HG03575 (cell line): ENCODE results near the gene YPEL2.

Source experiments
- ATAC-seq: cut with Tn5 transposase; IDR thresholded peaks from one replicate; pipeline ENCODE4 v1.9.1; 2021; ENCODE audit not compliant: unreplicated experiment, insufficient number of reproducible peaks, low FRiP score; ENCODE audit errors: extremely low read depth

Gene YPEL2

DNA sequence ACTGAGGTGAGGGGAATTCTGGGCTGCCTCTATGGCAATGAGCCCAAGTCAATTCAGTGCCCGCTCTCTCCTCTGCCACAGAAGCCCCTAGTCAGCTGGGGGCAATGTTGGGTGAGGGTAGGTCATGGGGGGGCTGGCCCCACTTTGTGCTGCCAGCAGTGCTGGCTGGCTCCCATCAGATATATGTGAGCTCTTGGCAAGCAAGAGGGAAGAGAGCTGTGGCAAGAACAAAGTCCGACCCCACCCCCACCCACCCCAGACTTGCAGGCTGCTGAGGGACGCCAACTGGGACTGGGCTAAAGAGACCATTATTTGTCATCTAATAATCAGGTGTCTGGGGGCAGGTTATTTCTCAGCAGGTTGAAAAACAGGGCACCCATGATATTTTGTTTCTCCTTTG, 89.4 kb downstream of the YPEL2 start:
- no peak for ATAC-seq

DNA sequence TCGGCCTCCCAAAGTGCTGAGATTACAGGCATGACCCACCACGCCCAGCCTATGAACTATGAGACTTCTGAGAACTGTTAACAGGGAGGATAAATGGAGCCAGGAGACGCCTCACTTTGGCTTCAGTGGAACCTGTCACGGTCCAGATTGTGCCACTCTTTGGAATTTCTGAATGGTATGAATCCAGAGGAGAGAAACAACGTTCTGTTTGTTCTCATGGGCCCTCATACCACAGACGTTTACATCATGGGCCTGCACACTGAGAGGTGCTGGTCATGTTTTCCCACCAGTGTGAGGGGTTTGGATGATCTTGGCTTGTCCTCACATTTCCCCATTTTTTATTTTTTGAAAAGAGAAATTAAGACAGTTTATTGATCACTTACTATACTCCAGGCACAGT, 90.3 kb downstream of the YPEL2 start:
- no peak for ATAC-seq

DNA sequence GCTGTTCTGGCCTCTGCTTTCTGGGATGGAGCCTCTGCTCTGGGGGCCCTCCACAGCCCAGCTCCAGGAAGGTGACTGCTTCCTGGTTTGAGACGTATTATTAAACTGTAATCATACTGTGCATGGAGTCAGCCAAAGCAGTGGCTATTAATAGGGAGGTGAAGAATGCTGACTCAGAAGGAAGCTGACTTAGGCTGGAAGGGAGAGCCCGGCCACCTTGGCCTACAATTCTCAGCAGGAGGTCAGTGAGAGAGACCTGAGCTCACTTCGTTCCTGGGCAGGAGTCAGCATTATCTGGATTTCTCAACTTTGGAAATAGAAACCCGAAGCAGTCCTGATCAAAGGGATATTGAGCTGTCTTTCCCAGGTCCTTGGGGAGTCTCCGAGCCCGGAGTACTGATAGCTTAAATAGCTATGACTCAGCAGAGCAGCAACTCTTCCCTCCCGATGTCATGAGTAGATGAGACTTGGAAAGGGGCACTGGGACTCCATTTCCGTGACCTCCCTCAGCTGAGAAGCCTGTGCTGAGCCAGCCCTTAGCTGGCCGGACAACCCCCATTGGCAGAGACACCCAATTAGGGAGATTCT, 91.8 kb downstream of the YPEL2 start:
- ATAC-seq = no peak

DNA sequence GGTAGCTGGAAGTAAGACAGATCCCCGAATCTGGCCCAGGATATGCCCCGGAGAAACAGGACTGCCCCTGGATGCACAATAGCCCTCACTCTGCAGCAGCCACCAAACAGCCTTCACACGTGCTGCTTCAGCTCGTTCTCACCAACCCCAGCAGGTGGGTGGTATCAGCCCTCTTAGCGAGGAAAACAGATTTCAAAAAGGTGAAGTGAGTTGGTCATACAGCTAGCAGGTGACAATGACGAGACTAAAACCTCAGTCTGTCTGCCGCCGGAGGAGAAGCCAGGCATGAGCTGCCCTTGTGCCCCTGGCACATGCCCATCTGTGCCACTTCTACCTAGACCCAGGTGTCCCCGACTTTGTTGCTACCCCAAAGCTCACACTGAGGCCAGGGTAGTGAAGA, 92.4 kb downstream of the YPEL2 start:
- no peak for ATAC-seq

DNA sequence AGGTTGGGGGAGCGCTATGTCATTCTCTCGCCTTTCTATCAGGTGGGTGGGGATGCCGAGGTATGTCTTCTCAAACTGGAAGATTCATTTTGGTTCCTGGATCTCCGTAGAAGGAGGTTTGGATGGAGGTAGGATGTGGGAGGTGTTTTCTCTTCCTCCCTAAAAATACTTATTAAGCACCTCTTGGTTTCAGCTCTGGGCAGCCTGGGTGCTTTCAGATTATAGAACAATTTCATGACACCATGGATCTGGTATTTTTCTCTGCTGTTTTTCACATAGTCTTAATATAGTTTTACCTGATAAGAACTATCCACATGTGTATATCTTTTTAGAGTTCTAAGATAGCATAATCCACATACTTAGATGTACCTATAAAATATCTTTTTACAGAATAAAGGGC, 92.9 kb downstream of the YPEL2 start:
- ATAC-seq = no peak

DNA sequence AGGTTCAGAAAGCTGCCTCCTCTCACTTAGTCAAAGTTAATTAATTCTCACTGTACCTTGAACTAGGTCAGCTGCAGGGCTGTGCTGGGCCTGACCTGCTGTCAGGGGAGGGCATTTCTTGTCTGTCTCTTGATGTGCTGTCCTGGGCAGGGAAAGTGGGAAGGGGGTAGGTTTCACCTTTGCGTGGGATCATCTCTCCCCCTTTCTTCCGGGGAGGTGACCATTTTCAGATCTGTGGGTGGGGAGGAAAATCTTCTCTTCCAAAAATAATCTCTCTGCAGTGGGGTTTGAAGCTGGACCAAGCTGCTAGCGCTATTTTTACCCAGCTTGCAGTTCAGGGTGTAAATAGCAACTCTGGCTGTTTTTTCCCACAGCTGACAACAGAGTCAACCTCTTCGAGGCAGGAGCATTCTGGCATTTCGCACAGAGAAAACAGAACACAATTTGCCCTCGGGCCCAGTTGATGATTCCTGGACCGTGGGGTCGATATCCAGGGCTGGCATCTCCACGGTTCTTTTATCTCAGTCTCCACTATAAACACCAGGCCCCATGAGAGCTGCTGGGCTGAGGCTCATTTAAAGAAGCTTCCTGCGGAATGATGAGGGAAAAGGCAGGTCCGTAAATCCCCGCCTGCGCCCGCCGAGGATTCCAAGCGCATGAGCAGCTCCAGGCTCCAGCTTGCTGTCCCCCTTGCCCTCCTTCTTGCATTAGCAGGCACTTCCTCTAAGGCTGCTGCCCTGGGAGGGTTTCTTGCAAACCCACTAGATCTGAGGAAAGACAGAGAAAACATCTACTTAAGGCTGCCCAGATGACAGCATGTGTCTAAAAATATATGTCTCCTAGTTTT, 93.9 kb downstream of the YPEL2 start:
- ATAC-seq = no peak

DNA sequence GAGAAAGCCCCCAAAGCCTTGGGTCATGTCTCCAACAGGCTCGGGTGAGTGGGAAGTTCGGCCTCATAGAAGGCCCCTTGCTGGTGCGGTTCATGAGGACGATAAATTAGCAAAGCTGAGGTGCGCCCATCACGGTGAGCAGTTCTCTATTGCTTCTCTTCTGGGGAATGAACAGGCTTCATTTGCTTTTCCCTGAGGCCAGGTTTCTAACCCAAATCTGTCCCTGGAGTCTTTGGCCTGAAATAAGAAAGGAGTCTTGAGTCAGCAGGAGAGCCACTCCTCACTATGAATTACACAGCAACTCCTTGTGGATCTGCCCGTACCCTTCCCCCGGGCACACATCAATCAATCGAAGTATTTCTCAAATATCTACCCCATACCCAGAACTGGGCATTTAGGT, 94.6 kb downstream of the YPEL2 start:
- ATAC-seq = no peak

DNA sequence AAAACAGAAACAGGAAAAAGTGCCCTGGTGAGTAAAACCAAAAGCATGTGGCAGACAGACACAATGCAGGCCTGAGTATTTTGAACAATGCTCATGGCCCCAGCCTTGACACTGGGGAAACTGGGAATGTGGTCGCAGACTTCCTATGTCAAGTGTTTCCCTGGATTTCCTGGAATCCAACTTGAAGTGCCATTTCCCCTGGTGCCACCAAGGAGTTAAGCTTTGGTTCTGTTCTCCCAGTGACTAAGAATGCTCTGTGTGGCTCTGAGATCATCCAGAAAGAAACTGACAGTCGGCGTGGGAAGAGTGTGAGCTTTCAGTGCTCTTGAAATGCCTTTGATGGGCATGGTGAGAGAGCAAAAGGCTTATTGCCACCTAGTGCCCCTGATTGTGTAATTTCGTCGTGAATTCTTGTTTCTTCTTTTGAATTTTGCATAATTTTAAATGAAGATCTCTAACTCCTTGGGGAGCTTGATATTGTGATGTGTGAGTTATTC, 96.0 kb downstream of the YPEL2 start:
- ATAC-seq = no peak

DNA sequence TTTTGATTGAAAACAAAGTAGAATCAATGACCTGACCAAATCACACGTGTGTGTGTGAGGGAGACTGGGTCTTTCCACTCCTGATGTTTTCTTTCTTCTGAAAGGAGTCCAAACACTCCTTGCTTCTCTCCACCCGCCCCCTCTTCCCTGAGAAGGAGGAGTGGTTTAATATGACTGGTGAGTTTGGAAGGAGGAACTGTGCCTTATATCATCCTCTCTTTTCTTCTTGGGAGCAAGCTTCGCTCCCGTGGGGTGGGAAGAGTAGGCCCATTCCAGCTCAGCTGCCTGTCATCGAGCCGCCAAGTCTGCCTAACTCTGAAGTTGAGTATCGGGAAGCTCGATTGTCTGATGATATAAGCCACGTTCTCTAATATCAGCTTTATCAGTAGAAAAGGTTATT, 96.5 kb downstream of the YPEL2 start:
- ATAC-seq = no peak

DNA sequence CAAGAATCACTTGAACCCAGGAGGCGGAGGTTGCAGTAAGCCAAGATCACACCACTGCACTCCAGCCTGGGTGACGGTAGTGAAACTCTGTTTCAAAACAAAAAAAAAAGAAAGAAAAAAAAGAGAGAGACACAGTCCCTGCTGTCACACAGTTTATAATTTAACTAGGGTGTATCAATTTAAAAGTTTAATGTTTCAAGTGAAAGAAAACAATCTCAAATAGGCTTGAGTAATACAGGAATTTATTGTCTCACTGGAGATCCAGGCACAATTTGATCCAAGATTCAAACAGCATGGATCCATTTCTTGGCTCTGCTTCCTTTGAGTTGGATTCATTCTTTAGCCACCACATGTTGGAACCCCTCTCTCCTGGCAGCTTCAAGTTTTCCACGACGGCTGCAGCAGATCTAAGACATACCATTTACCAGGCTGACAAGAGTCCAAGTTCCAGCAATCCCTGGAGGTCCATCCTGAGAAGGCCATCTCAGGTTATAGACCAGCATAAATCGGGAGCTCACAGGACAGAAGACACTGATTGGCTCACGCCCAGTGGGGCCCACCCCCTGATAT, 97.5 kb downstream of the YPEL2 start:
- ATAC-seq = no peak

DNA sequence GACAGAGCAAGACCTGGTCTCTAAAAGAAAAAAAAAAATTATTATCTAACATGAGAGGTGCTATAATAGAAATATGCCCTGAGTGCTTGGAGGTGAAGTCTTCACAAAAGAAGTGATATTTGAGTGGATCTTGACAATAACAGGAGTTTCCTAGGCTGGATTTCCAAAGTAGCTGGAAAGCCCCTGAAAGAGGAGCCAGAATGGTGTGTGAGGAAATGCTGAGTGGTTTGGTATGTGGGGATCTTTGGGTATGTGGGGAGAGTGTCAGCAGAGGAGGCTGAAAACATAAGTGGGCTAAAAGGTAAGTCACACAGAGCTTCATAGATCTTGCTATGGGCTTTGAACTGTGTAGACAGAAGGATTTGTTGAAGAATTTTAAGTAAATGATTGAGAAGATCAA, 100.1 kb downstream of the YPEL2 start:
- no peak for ATAC-seq

DNA sequence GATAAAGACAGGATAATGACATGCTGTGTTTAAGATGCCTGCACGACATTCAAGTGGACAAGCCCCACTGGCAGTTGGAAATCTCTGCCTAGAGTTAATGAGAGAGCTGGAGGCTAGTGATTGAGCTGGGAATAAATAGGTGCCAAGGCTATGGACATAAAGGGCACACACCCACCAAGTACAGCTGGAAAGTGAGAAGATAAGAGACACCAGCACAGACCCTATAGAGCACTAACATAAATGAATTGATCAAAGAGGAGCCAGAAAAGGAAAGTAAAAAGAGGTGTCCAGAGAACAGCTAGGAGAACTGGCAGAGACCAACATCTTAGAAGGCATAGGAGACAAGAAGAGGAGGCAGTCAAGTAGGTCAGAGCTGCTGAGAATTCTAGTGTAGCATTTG, 101.2 kb downstream of the YPEL2 start:
- ATAC-seq = no peak

DNA sequence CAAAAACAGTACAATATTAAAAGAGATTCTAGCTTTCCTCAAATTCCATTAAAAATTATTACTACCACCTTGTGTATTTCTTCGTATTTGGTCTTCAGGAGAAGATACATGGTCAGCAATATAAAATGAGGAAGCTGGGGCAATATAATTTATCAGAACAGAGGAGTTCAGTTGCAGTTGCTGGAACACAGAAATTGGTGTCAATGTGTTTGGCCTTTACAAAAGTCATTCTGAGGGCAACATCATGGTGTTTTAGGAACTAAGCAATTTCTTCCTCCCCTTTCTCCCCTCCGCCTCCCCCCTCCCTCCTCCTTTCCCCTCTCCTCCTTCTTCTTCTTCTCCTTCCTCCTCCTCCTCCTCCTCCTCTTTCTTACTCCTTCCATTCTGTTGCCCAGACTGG, 102.1 kb downstream of the YPEL2 start:
- no peak for ATAC-seq

DNA sequence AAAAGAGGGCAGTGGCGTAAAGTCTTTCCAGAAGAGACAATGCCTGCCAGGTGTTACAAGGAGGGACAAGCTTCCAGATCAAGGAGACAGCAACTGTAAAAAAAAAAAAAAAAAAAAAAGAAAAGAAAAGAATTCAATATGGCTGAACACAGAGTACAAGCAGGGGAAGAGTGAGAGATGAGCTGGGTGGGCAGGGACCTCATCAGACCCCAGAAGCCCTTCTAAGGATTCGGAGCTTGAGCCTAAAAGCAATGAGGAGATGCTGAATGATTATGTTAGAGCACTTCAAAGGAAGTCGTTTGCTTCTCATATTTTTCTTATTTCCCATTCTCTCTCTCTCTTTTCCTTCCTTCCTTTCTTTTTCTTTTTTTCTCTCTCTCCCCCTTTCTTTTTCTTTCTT, 103.0 kb downstream of the YPEL2 start:
- ATAC-seq = no peak

DNA sequence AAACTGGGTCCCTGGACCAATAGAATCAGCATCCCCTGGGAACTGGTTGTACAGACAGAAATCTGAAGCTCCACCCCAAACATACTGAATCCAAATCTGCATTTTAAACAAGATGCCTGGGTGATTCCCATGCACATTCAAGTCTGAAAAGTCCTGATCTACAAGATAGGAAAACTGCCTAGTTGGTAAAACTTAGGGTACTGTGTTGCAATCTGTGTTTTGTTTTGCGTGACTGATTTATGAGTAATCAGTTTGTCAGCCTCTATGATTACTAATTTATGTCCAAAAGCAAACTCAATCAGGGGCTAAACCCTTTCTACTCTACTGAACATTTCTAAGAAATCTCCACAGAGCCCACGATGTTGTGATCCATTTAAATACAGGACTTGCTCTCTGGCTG, 103.8 kb downstream of the YPEL2 start:
- no peak for ATAC-seq

DNA sequence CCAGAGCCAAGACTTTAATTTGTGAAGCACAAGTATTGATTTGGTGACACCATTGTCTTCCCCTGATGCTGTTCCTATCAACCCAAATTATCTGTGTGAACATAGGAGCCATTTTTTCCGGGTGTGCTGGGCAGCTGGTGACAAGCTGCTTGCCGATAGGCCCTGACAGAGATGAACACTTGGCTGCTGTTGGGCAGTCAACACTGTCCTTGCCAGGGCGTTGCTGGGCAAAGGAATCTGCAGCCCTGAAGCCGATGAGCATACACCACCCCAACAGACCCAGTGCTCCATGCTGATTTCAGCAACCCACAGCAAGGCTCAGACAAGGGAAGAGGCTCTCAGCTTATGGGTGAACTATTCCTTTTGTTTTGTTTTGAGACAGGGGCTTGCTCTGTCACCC, 105.4 kb downstream of the YPEL2 start:
- ATAC-seq = no peak

DNA sequence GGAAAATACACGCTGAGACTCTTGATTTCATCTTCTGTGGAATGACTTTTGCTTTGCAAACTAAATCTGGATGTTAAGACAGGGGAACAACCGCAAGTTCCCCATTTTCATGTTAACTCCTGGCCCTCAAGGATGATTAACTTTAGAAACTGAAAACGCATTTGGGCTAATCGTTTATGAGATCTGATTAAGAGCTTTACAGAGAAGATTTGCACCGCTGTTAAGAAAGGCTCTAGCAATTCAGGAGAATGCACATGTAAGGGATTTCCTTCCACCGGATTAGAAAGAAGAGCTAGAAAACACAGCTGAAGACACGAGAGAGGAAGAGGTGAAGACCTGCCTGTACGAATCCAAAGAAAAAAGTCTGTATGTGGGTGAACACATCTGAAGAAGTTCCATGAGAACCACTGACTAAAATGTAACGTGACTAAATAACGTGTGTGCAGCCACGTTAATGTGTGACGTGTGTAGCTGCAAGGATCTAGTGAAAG, 106.4 kb downstream of the YPEL2 start:
- ATAC-seq = no peak

DNA sequence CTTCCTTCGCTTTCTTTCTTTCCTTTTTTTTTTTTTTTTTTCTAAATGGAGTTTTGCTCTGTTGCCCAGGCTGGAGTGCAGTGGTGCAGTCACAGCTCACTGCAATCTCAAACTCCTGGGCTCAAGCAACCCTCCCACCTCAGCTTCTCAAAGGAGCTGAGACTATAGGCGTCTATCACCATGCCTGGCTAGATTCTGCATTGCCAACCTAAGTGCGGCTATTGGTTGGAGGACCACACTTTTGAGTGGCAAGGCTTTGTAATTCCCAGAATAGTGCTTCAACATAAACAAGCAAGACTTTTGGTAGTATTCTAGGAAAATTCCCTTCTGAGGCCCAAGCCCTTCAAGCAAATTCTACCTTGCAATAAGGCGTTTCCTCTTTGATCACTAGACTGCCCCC, 107.8 kb downstream of the YPEL2 start:
- ATAC-seq = no peak

DNA sequence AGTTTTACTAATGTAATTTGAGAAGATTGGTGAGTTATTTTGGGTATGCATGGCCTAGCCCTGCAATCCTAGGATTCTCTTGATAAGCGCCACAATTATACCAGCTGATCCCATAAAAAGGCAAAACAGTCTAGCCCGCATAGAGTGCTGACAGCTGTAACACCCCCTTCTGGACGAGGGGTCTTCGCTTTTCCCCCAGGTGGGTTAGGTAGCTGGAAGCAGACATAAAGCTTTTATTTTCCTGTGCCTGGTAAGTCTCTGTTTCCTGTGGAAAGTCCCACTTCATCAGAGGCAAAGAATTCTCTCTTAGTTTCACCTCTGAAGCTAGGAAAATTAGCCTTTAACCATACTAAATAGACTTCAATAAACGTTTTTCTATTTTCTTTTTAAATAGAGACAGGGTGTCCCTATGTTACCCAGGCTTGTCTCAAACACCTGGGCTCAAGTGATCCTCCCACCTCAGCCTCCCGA, 108.3 kb downstream of the YPEL2 start:
- no peak for ATAC-seq
